Measurements from ENCODE around the gene FAM240B. TPM values are rescaled to one million over a fixed set of nuclear protein-coding genes. Genes with fewer than 3 reads are reported as not detected.

The FAM240B gene
- total RNA-seq, 4 donors from 2014 or later: not detected

DNA sequence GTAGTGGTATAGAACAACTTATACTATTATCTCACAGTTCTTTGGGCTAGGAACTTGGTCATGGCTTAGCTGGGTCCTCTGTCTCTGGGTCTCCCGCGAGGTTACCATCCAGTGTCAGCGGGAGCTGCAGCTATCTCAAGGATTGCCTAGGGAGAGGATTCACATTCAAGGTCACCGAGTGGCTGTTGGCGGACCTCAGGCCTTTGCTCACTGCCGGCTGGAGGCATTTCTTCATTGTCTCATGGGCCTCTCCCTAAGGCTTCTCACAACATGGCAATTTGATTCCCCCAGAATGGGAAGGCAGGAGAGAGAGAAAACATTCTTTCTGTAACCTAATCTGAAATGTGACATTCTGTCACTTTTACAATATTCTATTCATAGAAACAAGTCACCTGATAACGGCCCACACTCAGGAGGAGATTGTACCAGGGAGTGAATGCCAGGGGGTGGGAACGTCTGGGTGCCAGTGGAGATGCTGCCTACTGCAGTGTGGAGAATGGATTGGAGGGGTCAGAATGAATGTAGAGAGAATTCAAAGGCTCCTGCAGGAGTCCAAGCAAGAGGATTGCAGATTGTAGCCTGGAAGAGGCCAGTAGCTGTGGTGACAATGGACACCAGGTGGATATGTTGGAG lies 70.1 kb downstream of the FAM240B start:
- no peak for DNase-seq
- no peak overlapping the region for H3K27ac ChIP-seq
- intact Hi-C loops (cut with DNase I): no loop called here
- no peak overlapping the region for H3K4me3 ChIP-seq
- H3K36me3 ChIP-seq: no peaks in the 10 kb centered on the region
- WGBS, 2 donors: 80 to 81% methylated on average over 8 of the region's 8 CpGs
- H3K27me3 ChIP-seq: no peaks in the 10 kb centered on the region
- H3K9me3 ChIP-seq: no peaks in the 10 kb centered on the region
- TF ChIP-seq, protein P1, sequence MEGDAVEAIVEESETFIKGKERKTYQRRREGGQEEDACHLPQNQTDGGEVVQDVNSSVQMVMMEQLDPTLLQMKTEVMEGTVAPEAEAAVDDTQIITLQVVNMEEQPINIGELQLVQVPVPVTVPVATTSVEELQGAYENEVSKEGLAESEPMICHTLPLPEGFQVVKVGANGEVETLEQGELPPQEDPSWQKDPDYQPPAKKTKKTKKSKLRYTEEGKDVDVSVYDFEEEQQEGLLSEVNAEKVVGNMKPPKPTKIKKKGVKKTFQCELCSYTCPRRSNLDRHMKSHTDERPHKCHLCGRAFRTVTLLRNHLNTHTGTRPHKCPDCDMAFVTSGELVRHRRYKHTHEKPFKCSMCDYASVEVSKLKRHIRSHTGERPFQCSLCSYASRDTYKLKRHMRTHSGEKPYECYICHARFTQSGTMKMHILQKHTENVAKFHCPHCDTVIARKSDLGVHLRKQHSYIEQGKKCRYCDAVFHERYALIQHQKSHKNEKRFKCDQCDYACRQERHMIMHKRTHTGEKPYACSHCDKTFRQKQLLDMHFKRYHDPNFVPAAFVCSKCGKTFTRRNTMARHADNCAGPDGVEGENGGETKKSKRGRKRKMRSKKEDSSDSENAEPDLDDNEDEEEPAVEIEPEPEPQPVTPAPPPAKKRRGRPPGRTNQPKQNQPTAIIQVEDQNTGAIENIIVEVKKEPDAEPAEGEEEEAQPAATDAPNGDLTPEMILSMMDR (IDR thresholded peaks at IDR 0.05): no peak
- TF ChIP-seq POLR2A (IDR thresholded peaks at IDR 0.05): no peak
- no peaks in the 10 kb centered on the region for H3K4me1 ChIP-seq

DNA sequence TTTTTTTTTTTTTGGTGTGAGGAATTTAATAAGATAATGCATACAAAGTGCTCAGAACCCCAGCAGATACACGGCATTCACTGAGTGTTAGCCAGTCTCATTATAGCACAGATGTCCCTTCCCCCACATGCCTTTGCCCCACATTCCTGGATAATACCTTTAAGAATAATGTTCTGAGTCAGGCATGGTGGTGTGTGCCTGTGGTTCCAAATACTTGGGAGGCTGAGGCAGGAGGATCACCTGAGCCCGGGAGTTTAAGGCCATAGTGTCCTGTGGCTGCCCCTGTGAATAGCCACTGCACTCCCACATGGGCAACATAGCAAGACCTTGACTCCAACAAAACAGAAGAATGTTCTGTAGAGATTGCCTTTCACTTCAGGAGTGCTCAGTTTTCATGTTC lies 75.3 kb downstream of the FAM240B start:
- no peak overlapping the region for H3K27ac ChIP-seq
- WGBS, 2 donors: 42 to 77% methylated on average over 2 of the region's 2 CpGs
- no peaks in the 10 kb centered on the region for H3K4me1 ChIP-seq
- no peak for DNase-seq
- no peaks in the 10 kb centered on the region for H3K36me3 ChIP-seq
- TF ChIP-seq POLR2A (IDR thresholded peaks at IDR 0.05): no peak
- H3K27me3 ChIP-seq: peaks cover 0 to 11% (median 0%) of the 10 kb centered on the region in 4 donors
- H3K4me3 ChIP-seq: no peak overlapping the region
- no peaks in the 10 kb centered on the region for H3K9me3 ChIP-seq
- intact Hi-C loops (cut with DNase I): no loop called here

Small RNAs within 50 kb of the gene (small RNA-seq; reads per million reads assigned to genes)
- 0 reads per million in 4 donors for gene RNU6-765P

Other genes with a start within 250 kb of the FAM240B start
- 1 to 10 TPM in 2 of 4 donors, under 1 TPM in 2; 0.29 to 1.9 (median 1.0) TPM for gene ANKRD18A, start 99.5 kb downstream of the FAM240B start, total RNA-seq